Stimulated activated naive CD8-positive, alpha-beta T cell treated with anti-CD3 and anti-CD28 coated beads, Interleukin-15, amount 100 ng/mL, for 72 hours (primary cell): ENCODE measurements around the gene PDZD2.
"Not testable (repeated sequence)": the region's sequence is repeated elsewhere in the genome, so short reads cannot be mapped to it uniquely, and the experiment has no call there.

ENCODE experiments used
- ATAC-seq: fragments of 150-1000 bp; cut with Tn5 transposase; 2 replicates; pipeline ENCODE4 v1.10.0; 2021; ENCODE audit warnings: mild to moderate bottlenecking, moderate library complexity
- DNase-seq, 2 donors: peaks; one replicate each; pipeline ENCODE4 v3.0.0; 2021 to 2022
- H3K27ac Mint-ChIP-seq, 2 donors: one replicate each; pipeline ENCODE4 v1.8.0; 2022; ENCODE audit warnings: mild to moderate bottlenecking in 2 of 2, mixed read lengths in 2 of 2, moderate library complexity in 2 of 2
- H3K27me3 Mint-ChIP-seq: one replicate; pipeline ENCODE4 v1.8.0; 2022; ENCODE audit warnings: mixed read lengths
- H3K4me1 Mint-ChIP-seq: one replicate; pipeline ENCODE4 v1.8.0; 2022; ENCODE audit warnings: mild to moderate bottlenecking, mixed read lengths
- H3K4me3 Mint-ChIP-seq, 2 donors: one replicate each; pipeline ENCODE4 v1.8.0; 2022; ENCODE audit warnings: mild to moderate bottlenecking in 2 of 2, mixed read lengths in 2 of 2, moderate library complexity in 1 of 2
- H3K9me3 Mint-ChIP-seq, 2 donors: one replicate each; pipeline ENCODE4 v1.8.0; 2022; ENCODE audit warnings: mixed read lengths in 2 of 2

Gene PDZD2

GRCh38 chr5:31638748-31639418 lies at the start of gene PDZD2:
Gene PDZD2 (plus strand): TSS chr5:31639131.
- peak; percentile 69 to 72 for DNase-seq
- Mint-ChIP-seq H3K27me3 (peaks cover 28% of the 10 kb centered on the region), H3K9me3 (no peaks in the 10 kb centered on the region), H3K4me3 (peak within 1 kb of the TSS; percentile 83 to 87), H3K4me1 (peaks cover 11% of the 10 kb centered on the region), H3K27ac (peak within 1 kb of the TSS; percentile 78)
- ATAC-seq: peak; percentile 78

- Mint-ChIP-seq H3K9me3 (no peaks in the 10 kb centered on the region), H3K27me3 (no peaks in the 10 kb centered on the region), H3K4me3 (no peak overlapping the region), H3K27ac (no peak overlapping the region), H3K4me1 (no peaks in the 10 kb centered on the region)
- no peak for ATAC-seq
- DNase-seq: no peak
These were observed 45.3 kb upstream of the PDZD2 start for GRCh38 chr5:31593665-31594064.

- Mint-ChIP-seq H3K9me3 (no peaks in the 10 kb centered on the region), H3K4me1 (no peaks in the 10 kb centered on the region), H3K4me3 (no peak overlapping the region), H3K27me3 (peaks cover 8% of the 10 kb centered on the region), H3K27ac (no peak overlapping the region)
- no peak for ATAC-seq
- DNase-seq: no peak
These were observed 42.6 kb upstream of the PDZD2 start for GRCh38 chr5:31596354-31596753.

- Mint-ChIP-seq H3K27ac (no peak overlapping the region), H3K9me3 (no peaks in the 10 kb centered on the region), H3K4me3 (no peak overlapping the region), H3K4me1 (no peaks in the 10 kb centered on the region), H3K27me3 (peaks cover 17% of the 10 kb centered on the region)
- ATAC-seq (no peak), DNase-seq (no peak)
These were observed 40.0 kb upstream of the PDZD2 start for GRCh38 chr5:31598640-31599611.

GRCh38 chr5:31602305-31602704 lies 36.6 kb upstream of the PDZD2 start:
- H3K27ac Mint-ChIP-seq, H3K4me1 Mint-ChIP-seq, ATAC-seq, DNase-seq, H3K9me3 Mint-ChIP-seq, H3K4me3 Mint-ChIP-seq: not testable (repeated sequence)
- H3K27me3 Mint-ChIP-seq: peaks cover 17% of the 10 kb centered on the region

- H3K4me3 Mint-ChIP-seq: no peak overlapping the region
- H3K9me3 Mint-ChIP-seq: no peaks in the 10 kb centered on the region
- ATAC-seq: no peak
- no peak for DNase-seq
- no peaks in the 10 kb centered on the region for H3K4me1 Mint-ChIP-seq
- no peak overlapping the region for H3K27ac Mint-ChIP-seq
- peaks cover 17% of the 10 kb centered on the region for H3K27me3 Mint-ChIP-seq
These were observed 34.7 kb upstream of the PDZD2 start for GRCh38 chr5:31604240-31604639.

GRCh38 chr5:31604644-31605043 lies 34.3 kb upstream of the PDZD2 start:
- Mint-ChIP-seq H3K9me3 (no peaks in the 10 kb centered on the region), H3K27ac (no peak overlapping the region), H3K4me3 (no peak overlapping the region), H3K27me3 (peaks cover 17% of the 10 kb centered on the region), H3K4me1 (no peaks in the 10 kb centered on the region)
- DNase-seq (no peak), ATAC-seq (no peak)

GRCh38 chr5:31605920-31606319 lies 33.0 kb upstream of the PDZD2 start:
- H3K4me1 Mint-ChIP-seq: no peaks in the 10 kb centered on the region
- H3K27me3 Mint-ChIP-seq: peaks cover 13% of the 10 kb centered on the region
- DNase-seq (no peak), ATAC-seq (no peak)
- no peaks in the 10 kb centered on the region for H3K9me3 Mint-ChIP-seq
- H3K27ac Mint-ChIP-seq: no peak overlapping the region
- H3K4me3 Mint-ChIP-seq: no peak overlapping the region

GRCh38 chr5:31607546-31607945 lies 31.4 kb upstream of the PDZD2 start:
- DNase-seq (no peak), ATAC-seq (no peak)
- Mint-ChIP-seq H3K4me1 (no peaks in the 10 kb centered on the region), H3K27me3 (no peaks in the 10 kb centered on the region), H3K9me3 (no peaks in the 10 kb centered on the region), H3K4me3 (no peak overlapping the region), H3K27ac (no peak overlapping the region)

GRCh38 chr5:31611002-31611401 lies 27.9 kb upstream of the PDZD2 start:
- ATAC-seq (no peak), DNase-seq (no peak)
- Mint-ChIP-seq H3K27me3 (peaks cover 7% of the 10 kb centered on the region), H3K4me1 (no peaks in the 10 kb centered on the region), H3K4me3 (no peak overlapping the region), H3K27ac (no peak overlapping the region), H3K9me3 (no peaks in the 10 kb centered on the region)

GRCh38 chr5:31613651-31614050 lies 25.3 kb upstream of the PDZD2 start:
- Mint-ChIP-seq H3K27ac (no peak overlapping the region), H3K4me1 (peaks cover 9% of the 10 kb centered on the region), H3K27me3 (peaks cover 30% of the 10 kb centered on the region), H3K9me3 (no peaks in the 10 kb centered on the region), H3K4me3 (no peak overlapping the region)
- no peak for ATAC-seq
- DNase-seq: no peak

- peaks cover 13% of the 10 kb centered on the region for H3K4me1 Mint-ChIP-seq
- no peak overlapping the region for H3K4me3 Mint-ChIP-seq
- H3K27me3 Mint-ChIP-seq: peaks cover 38% of the 10 kb centered on the region
- H3K9me3 Mint-ChIP-seq: no peaks in the 10 kb centered on the region
- H3K27ac Mint-ChIP-seq: no peak overlapping the region
- DNase-seq (no peak), ATAC-seq (no peak)
These were observed 24.5 kb upstream of the PDZD2 start for GRCh38 chr5:31614151-31615020.

- DNase-seq (no peak), ATAC-seq (peak; percentile 33)
- no peak overlapping the region for H3K4me3 Mint-ChIP-seq
- H3K9me3 Mint-ChIP-seq: no peaks in the 10 kb centered on the region
- peaks cover 13% of the 10 kb centered on the region for H3K4me1 Mint-ChIP-seq
- no peak overlapping the region for H3K27ac Mint-ChIP-seq
- H3K27me3 Mint-ChIP-seq: peaks cover 48% of the 10 kb centered on the region
These were observed 21.1 kb upstream of the PDZD2 start for GRCh38 chr5:31617867-31618266.

GRCh38 chr5:31620026-31620425 lies 18.9 kb upstream of the PDZD2 start:
- ATAC-seq (no peak), DNase-seq (no peak)
- Mint-ChIP-seq H3K27ac (peak overlapping the region in 1 of 2 donors; percentile 56), H3K9me3 (no peaks in the 10 kb centered on the region), H3K4me3 (no peak overlapping the region), H3K27me3 (peaks cover 48% of the 10 kb centered on the region), H3K4me1 (peaks cover 13% of the 10 kb centered on the region)

- Mint-ChIP-seq H3K4me3 (no peak overlapping the region), H3K27ac (no peak overlapping the region), H3K9me3 (no peaks in the 10 kb centered on the region), H3K4me1 (peaks cover 8% of the 10 kb centered on the region), H3K27me3 (peaks cover 39% of the 10 kb centered on the region)
- no peak for ATAC-seq
- no peak for DNase-seq
These were observed 15.7 kb upstream of the PDZD2 start for GRCh38 chr5:31623249-31623648.
